GM19463 (cell line): ENCODE results near the gene ZDHHC11.
"Not testable (repeated sequence)": the region's sequence is repeated elsewhere in the genome, so short reads cannot be mapped to it uniquely, and the experiment has no call there.

Experiments used
- ATAC-seq: cut with Tn5 transposase; IDR thresholded peaks from one replicate; pipeline ENCODE4 v1.9.1; 2021; ENCODE audit warnings: mild to moderate bottlenecking, moderate library complexity; ENCODE audit not compliant: unreplicated experiment

Gene ZDHHC11

DNA sequence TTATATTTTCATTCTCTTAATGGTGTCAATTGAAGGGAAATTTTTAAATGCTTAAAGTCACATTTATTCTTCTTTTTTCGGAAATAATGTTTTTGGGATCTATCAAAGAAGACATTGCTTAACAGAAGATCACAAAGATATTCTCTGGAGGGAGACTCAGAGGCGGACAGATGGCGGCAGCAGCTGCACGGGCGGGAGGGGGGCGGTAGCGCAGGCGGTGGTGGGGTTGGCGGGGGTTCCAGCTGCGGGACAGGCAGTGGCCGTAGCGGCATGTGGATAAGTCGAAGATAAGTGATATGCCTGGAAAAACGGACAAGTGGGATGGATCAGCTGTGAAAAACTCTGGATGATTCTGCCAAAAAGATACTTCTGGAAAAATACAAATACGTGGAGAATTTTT, 34.6 kb downstream of the ZDHHC11 start:
- ATAC-seq, result no peak

DNA sequence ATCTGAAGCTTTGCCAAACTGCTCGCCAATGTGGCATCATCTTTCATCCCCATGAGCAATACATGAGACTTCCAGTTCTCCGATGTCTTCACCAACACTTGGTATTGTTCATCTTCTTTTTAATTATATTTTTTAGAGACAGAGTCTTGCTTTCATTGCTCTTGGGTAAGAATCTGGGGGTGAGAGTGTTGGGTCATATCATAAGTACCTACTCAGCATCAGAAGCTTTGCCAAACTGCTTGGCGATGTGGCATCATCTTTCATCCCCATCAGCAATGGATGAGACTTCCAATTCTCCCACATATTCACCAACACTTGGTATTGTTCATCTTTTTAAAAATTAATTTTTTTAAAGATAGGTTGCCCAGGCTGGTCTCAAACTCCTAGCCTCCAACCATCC, 35.3 kb downstream of the ZDHHC11 start:
- ATAC-seq, result no peak

DNA sequence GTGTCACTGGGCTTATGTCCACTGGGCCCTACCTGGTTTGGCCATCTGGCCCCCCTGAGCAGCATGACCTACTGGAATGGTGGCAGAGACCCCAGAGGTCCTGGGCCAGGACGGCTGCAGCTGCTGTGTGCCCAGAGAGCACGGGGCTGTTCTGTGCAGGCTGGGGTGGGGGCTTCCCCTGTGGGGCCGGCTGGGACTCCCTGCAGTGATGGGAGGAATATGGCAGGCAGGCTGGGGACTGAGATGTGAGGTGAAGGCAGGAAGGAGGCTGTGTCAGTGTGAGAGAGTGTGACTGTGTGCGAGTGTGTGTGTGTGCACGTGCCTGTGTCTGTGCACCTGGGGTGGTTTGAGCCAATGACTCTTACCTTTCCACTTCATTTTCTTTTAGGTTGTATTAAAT, 37.2 kb downstream of the ZDHHC11 start:
- ATAC-seq, result not testable (repeated sequence)

- not testable (repeated sequence) for ATAC-seq
Observed at GRCh38 chr5:811384-811783, 39.4 kb downstream of the ZDHHC11 start.

GRCh38 chr5:807719-808514, 42.9 kb downstream of the ZDHHC11 start:
- not testable (repeated sequence) for ATAC-seq

DNA sequence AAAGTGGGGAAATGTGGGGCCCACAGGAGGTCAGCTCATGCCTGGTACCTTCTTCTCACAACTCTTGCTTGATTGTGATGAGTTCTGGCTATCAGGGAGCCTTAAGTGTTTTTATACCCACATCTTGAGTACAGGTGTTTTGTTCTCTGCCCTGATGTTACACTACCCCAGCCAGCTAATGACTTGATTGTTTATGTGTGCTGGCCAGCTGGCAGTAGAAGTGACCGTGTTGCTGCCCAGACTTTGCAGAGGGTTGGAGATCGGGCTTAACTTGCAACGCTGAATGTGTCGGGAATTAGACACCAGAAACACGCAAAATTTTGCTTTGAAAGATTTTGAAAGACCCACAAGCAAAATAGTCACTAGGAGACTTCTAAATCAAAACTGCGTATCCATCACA, 49.3 kb downstream of the ZDHHC11 start:
- ATAC-seq, result no peak

- ATAC-seq, result not testable (repeated sequence)
Observed at GRCh38 chr5:801055-801454, 49.7 kb downstream of the ZDHHC11 start.

DNA sequence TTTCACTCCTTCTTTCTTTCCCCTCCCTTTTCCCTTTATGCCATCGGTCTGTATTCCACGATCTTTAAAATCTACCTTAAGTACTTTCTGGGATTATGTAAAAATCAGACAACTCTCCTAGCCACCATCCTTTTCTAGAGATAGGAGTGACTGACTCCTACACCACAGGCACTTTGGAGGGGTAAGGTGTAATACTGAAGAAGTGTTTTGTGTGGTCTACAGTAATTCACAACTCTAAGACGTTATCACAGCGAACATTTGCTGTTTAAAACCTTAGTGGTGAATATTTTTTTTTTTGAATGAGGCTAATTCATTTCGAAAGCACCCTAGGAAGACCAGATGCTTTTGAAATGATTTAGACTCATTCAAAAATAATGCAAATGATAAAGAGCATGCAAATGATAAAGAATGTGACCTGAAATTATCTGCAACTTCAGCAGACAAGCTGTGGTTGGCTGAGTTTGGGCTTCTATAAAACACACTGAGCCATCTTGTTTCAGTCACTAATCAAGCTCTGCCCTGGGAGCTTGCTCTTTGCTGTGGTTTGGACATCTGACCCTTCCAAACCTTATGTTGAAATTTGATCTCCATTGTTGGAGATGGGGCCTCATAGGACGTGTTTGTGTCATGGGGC, 52.2 kb downstream of the ZDHHC11 start:
- ATAC-seq, result not testable (repeated sequence)

- not testable (repeated sequence) for ATAC-seq
Observed at GRCh38 chr5:797986-798385, 52.8 kb downstream of the ZDHHC11 start.

GRCh38 chr5:795873-796272, 54.9 kb downstream of the ZDHHC11 start:
- not testable (repeated sequence) for ATAC-seq

DNA sequence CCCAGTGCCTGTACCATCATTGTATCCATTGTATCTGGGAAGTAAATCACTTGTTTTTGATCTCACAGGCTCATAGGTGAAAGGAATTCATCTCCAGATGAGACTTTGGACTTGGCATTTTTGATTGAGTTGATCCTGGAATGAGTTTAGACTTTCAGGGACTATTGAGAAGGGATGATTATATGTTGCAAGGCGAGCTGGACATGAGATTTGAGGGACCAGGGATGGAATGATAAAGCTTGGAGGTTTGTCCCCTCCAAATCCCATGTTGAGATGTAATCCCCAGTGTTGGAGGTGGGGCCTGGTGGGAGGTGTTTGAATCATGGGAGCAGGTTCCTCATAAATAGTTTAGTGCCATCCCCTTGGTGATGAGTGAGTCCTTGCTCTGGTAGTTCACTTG, 55.8 kb downstream of the ZDHHC11 start:
- not testable (repeated sequence) for ATAC-seq

DNA sequence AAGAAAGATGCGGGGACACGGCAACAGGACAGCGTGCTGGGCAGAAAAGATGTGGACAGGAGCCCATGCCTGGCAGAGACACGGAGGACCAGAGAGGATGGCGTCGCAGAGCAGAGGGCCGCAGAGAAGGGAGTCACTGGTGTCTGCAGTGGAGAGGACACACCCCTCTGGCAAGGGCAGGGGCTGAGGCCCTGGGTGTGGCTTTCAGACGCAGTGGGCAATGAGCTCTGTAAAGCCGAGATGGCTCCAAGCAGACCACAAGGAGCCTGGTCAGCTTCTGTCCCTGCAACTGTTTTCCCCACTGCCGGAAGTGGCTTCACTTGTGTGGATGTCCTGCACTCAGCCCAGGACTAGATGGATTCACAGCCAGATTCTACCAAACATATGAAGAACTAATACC, 62.1 kb downstream of the ZDHHC11 start:
- ATAC-seq, result not testable (repeated sequence)

GRCh38 chr5:787857-788233, 62.9 kb downstream of the ZDHHC11 start:
- not testable (repeated sequence) for ATAC-seq

GRCh38 chr5:787224-787856, 63.4 kb downstream of the ZDHHC11 start:
- ATAC-seq, result not testable (repeated sequence)

DNA sequence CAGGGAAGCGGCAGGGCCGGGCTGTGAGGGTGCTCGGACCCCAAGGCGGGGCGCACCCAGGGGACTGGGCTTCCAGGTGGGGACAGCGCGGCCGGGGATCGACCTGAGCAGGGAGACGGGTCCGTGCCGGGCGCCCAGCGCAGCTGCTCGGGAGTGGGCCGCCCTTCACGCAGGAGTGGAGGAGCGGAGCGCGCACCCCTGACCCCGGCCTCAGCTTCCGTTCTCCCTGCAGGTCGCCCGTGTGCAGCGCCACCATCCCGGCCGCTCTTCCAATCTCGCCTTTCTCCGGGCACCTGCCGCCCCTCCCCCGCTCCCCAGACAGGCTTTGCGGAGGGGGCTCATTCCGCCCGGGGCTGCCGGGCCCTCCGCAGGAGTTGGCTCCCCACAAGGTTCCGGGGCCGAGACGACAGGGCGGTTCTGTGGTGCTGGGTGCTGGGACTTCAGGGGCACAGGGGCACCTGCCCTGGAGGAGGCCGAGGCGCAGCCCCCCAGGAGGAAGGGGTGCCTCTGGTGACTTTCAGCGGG, 65.5 kb downstream of the ZDHHC11 start:
- peak; percentile 13 for ATAC-seq

GRCh38 chr5:784428-785177, 66.2 kb downstream of the ZDHHC11 start, which contains the start of gene ZDHHC11B:
TSS of gene ZDHHC11B (minus strand) at chr5:784729. CDS start at chr5:766919, 17,810 bp downstream.
- ATAC-seq, result peak; percentile 75

DNA sequence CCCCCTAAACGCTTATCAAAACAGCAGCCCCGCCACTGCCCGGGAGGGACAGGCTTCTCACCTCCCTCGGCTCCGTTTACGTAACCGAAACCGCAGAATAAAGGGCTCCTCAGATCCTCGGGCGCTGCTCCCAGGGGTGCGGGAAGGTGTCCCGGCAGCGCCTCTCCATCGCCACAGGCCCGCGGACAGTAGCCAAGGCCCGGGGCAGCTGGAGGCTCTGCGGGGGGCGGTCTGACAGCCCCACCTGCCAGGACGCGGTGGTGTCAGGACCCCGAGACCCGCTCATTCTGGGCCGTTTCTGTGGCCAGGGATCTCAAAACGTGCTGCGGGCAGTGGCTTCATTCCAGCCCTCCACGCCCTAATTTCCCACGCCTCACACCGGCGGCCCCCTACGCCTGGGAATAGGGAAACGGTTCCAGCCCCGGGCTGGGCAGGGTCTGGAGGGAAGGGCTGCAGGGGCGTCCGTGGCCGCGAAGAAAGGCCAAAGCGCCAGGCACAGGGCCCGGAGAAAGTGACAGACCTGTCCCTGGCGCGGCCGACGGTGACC, 66.8 kb downstream of the ZDHHC11 start:
- not testable (repeated sequence) for ATAC-seq

DNA sequence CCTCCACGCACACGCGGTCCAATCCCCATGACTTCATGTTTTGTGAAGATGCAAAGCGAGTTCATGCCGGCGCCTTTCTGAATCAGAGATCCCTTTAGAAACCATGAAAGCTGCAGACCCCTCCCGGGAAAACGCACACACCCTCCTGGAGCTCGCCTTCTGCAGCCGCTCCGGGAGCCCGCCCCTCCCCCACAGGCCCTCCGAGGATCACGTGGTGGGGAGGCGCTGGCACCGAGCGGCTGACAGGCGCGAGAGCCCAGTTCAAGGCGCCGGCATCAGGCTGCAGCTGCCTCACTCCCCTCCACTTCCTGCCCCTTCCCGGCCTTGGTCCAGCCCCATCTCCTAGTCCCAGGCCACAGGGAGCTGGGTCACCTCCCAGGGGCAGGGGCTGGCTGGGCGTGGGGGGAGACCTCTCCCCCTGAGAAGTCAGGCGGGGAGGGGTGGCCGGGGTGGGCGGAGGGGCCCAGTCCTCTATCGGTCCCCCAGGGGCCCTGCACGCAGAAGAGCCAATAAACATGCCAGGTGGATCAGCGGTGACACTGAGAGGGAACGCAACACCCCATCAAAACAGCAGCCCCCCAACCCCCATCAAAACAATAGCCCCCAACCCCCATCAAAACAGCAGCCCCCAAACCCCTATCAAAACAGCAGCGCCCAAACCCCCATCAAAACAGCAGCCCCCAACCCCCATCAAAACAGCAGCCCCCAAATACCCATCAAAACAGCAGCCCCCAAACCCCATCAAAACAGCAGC, 67.6 kb downstream of the ZDHHC11 start:
- not testable (repeated sequence) for ATAC-seq

- ATAC-seq, result not testable (repeated sequence)
Observed at GRCh38 chr5:782356-782755, 68.4 kb downstream of the ZDHHC11 start.

DNA sequence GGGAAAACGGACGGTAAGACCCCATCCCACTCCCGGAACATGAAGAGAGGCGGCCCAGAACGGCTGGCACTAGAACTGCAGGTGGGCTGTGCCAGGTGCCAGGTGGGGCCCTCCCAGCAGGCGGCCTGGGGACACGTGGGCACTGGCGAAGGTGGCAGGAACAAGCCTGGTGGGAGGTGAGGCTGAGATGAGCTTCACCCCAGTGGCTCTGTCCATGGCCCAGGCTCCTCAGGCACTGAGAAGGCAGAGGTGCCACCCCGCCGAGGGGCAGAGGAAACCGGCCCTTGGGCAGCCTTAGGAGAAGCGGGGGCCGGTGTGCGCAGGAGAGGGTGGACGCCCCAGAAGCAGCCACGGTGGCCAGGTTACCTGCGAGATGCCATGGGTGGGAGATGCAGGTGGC, 70.2 kb downstream of the ZDHHC11 start:
- not testable (repeated sequence) for ATAC-seq
